K562 (cell line): Measurements from ENCODE around the gene THOC7. TPM values are rescaled to one million over a fixed set of nuclear protein-coding genes. Genes with fewer than 3 reads are reported as not detected.
A peak's percentile ranks its signal among the peaks of the same experiment; 100 is the strongest.

Experiments used
- CREB3 ChIP-seq: fragments of 450-650 bp; conservative IDR thresholded peaks from 2 replicates; pipeline ENCODE4 v1.6.1; 2016; ENCODE audit warnings: missing genetic modification characterization, low read depth, mild to moderate bottlenecking, missing compliant biosample characterization, moderate library complexity
- HDAC3 ChIP-seq: fragments of 450-650 bp; IDR thresholded peaks from 2 replicates; pipeline ENCODE4 v1.6.1; 2018; ENCODE audit warnings: borderline replicate concordance, mild to moderate bottlenecking, moderate library complexity; ENCODE audit not compliant: partially characterized antibody
- KDM4B ChIP-seq, 2 experiments: fragments of 450-650 bp in 1 of 2; sonication (generic) in 1 of 2; IDR thresholded peaks; 2 replicates each; pipeline ENCODE4 v1.6.1; 2016 to 2017; ENCODE audit warnings: borderline replicate concordance in 2 of 2, antibody characterized with exemption in 1 of 2, low read depth in 1 of 2, mild to moderate bottlenecking in 1 of 2
- MBD2 ChIP-seq: sonication (generic); IDR thresholded peaks from 2 replicates; pipeline ENCODE4 v1.6.1; 2016; ENCODE audit warnings: low read depth, borderline replicate concordance
- NFIX ChIP-seq: fragments of 250-450 bp; sonication (Bioruptor Pico); IDR thresholded peaks from 2 replicates; pipeline ENCODE4 v1.4.0; 2020; ENCODE audit warnings: low read depth, mild to moderate bottlenecking, moderate library complexity
- POLR2H ChIP-seq: IDR thresholded peaks from 2 replicates; pipeline ENCODE4 v1.6.1; 2016; ENCODE audit warnings: missing genetic modification characterization, low read depth, mild to moderate bottlenecking, control low read depth, missing compliant biosample characterization, moderate library complexity
- TBP ChIP-seq: optimal IDR thresholded peaks from 2 replicates; pipeline ENCODE3; 2011; ENCODE audit warnings: low read depth, low read length, improper control_type of control experiment
- VEZF1 ChIP-seq: fragments of 200-800 bp; sonication (Bioruptor generic); IDR thresholded peaks from 2 replicates; pipeline ENCODE4 v1.6.1; 2017; ENCODE audit warnings: missing genetic modification characterization, missing compliant biosample characterization
- ZNF140 ChIP-seq: fragments of 250-450 bp; sonication (Bioruptor Pico); IDR thresholded peaks from 2 replicates; pipeline ENCODE4 v1.8.0; 2021; ENCODE audit warnings: moderate library complexity, mild to moderate bottlenecking, inconsistent platforms
- ZNF174 ChIP-seq: fragments of 250-450 bp; sonication (Bioruptor Pico); IDR thresholded peaks from 2 replicates; pipeline ENCODE4 v1.4.0; 2020; ENCODE audit warnings: mild to moderate bottlenecking
- ZNF354B ChIP-seq: fragments of 250-450 bp; sonication (Bioruptor Pico); IDR thresholded peaks from 2 replicates; pipeline ENCODE4 v1.4.0; 2020
- ZNF395 ChIP-seq: fragments of 200-800 bp; sonication (Bioruptor generic); IDR thresholded peaks from 2 replicates; pipeline ENCODE4 v1.6.1; 2017; ENCODE audit warnings: missing genetic modification characterization, missing compliant biosample characterization
- ZNF592 ChIP-seq: fragments of 450-650 bp; IDR thresholded peaks from 2 replicates; pipeline ENCODE4 v1.6.1; 2017; ENCODE audit warnings: antibody characterized with exemption, mild to moderate bottlenecking
- ZNF655 ChIP-seq: fragments of 250-450 bp; sonication (Bioruptor Pico); IDR thresholded peaks from 2 replicates; pipeline ENCODE4 v1.5.0; 2021
- ZNF699 ChIP-seq: fragments of 250-450 bp; sonication (Bioruptor Pico); IDR thresholded peaks from 2 replicates; pipeline ENCODE4 v1.8.0; 2021; ENCODE audit warnings: mild to moderate bottlenecking, moderate library complexity; ENCODE audit not compliant: insufficient replicate concordance
- polyA plus RNA-seq, 8 experiments: library from polyadenylated mRNA; depleted of rRNA in 4 of 8; stranded (reverse) in 5 of 8; unstranded in 3 of 8; fragments of >200 nt; fragmentation: Nextera tagmentation in 2 of 8; fragmentation: Illumina TruSeq in 1 of 8; extraction: Ambion mirVana in 2 of 8; extraction: Trizol in 1 of 8; gene quantifications; 2 replicates each; pipeline versions ENCODE4 v1.2.1 to v1.2.3, GENCODE V29; 2011 to 2014; ENCODE audit warnings: inconsistent platforms in 1 of 8, missing spikeins in 1 of 8
- total RNA-seq, 7 experiments: library from RNA; depleted of rRNA in 6 of 7; stranded (reverse); fragments of >200 nt in 6 of 7; fragmentation: Illumina TruSeq in 2 of 7; extraction: Trizol in 2 of 7; gene quantifications; 2 replicates each; pipeline versions ENCODE4 v1.2.1 to v1.2.3, GENCODE V29; 2011 to 2021; ENCODE audit warnings: low replicate concordance in 1 of 7

THOC7 gene
- total and polyA plus RNA-seq, 9 of the 15 experiments (the other 6 are each of a cell fraction or from before 2014, with no cell fraction given): 56.5 to 129 (median 94.7) TPM

- TF ChIP-seq KDM4B (IDR thresholded peaks at IDR 0.05; ENCODE audit: borderline replicate concordance in 2 of 2, low read depth in 1 of 2) (no peak), HDAC3 (no peak), ZNF174 (CRISPR knock-in tag) (no peak), POLR2H (tag) (no peak), ZNF592 (no peak), CREB3 (tag) (no peak), NFIX (CRISPR knock-in tag) (no peak), TBP (peak; percentile 20), ZNF699 (CRISPR knock-in tag) (no peak), ZNF140 (no peak), ZNF354B (CRISPR knock-in tag) (no peak), MBD2 (no peak), ZNF395 (CRISPR knock-in tag) (peak; percentile 45; the same call in 1 of the 2 replicates), VEZF1 (CRISPR knock-in tag) (peak; percentile 89), ZNF655 (CRISPR knock-in tag) (no peak)
Observed at GRCh38 chr3:63911873-63912767, 48.5 kb upstream of the THOC7 start, which contains the start of gene SCAANT1 (continued).
